ENCODE measurements around the gene MCOLN3.

GRCh38 chr1:85041793-85042192, 6.5 kb downstream of the MCOLN3 start:
- no peak for TF ChIP-seq POLR2A (IDR thresholded peaks at IDR 0.05)
- no peak for TF ChIP-seq POLR2AphosphoS5 (IDR thresholded peaks at IDR 0.05)
- no peak for TF ChIP-seq CTCF (IDR thresholded peaks at IDR 0.05)

Measured in breast epithelium (tissue), 3 donors.